CD4-positive, alpha-beta memory T cell (primary cell): ENCODE measurements around the gene CIROP. TPM values are rescaled to one million over a fixed set of nuclear protein-coding genes. Genes with fewer than 3 reads are reported as not detected.

ENCODE experiments used
- CTCF ChIA-PET: fragments of 350-600 bp; sonication (Branson Sonifier 250); formaldehyde crosslinking; loops from one replicate; lab custom pipeline; 2021; ENCODE audit warnings: inconsistent platforms; ENCODE audit not compliant: partially characterized antibody; lab: Charles Lee
- POLR2A ChIA-PET: fragments of 350-600 bp; sonication (Branson Sonifier 250); formaldehyde crosslinking; loops from one replicate; lab custom pipeline; 2021; ENCODE audit not compliant: partially characterized antibody; lab: Charles Lee
- DNase-seq, 5 donors: peaks; one replicate each; pipeline versions ENCODE4 v3.0.0 to v3.0.0-alpha.2; 2020 to 2022; ENCODE audit warnings: mixed read lengths in 1 of 5
- H3K27ac ChIP-seq: one replicate; pipeline ENCODE4 v1.7.0; 2013; ENCODE audit warnings: low read depth, low read length
- H3K27me3 ChIP-seq: 2 replicates; pipeline ENCODE4 v1.7.0; 2013; ENCODE audit warnings: mild to moderate bottlenecking, low read length, moderate library complexity; ENCODE audit not compliant: insufficient read depth
- H3K36me3 ChIP-seq: 2 replicates; pipeline ENCODE4 v1.7.0; 2013; ENCODE audit warnings: mild to moderate bottlenecking, low read length, moderate library complexity; ENCODE audit not compliant: insufficient read depth
- H3K4me1 ChIP-seq: 2 replicates; pipeline ENCODE4 v1.7.0; 2013; ENCODE audit warnings: mild to moderate bottlenecking, low read length, moderate library complexity; ENCODE audit not compliant: insufficient read depth
- H3K4me3 ChIP-seq, 2 donors: one replicate each; pipeline ENCODE4 v1.7.0; 2013; ENCODE audit warnings: low read length in 2 of 2, mild to moderate bottlenecking in 1 of 2
- H3K9me3 ChIP-seq, 2 donors: one replicate each; pipeline ENCODE4 v1.7.0; 2013; ENCODE audit warnings: low read length in 2 of 2, control low read depth in 1 of 2; ENCODE audit not compliant: control insufficient read depth in 1 of 2
- H3K27ac Mint-ChIP-seq, 7 donors: one replicate each; pipeline ENCODE4 v1.8.0; 2020 to 2021; ENCODE audit warnings: mixed read lengths in 7 of 7, mild to moderate bottlenecking in 6 of 7, inconsistent platforms in 3 of 7, moderate library complexity in 3 of 7
- H3K27me3 Mint-ChIP-seq, 2 donors: one replicate each; pipeline ENCODE4 v1.8.0; 2020 to 2021; ENCODE audit warnings: mixed read lengths in 2 of 2
- H3K36me3 Mint-ChIP-seq, 2 donors: one replicate each; pipeline ENCODE4 v1.8.0; 2020 to 2021; ENCODE audit warnings: mixed read lengths in 2 of 2, inconsistent platforms in 1 of 2, mild to moderate bottlenecking in 1 of 2
- H3K4me1 Mint-ChIP-seq, 4 donors: one replicate each; pipeline ENCODE4 v1.8.0; 2020 to 2021; ENCODE audit warnings: mixed read lengths in 4 of 4, mild to moderate bottlenecking in 1 of 4
- H3K4me3 Mint-ChIP-seq, 8 donors: one replicate each; pipeline ENCODE4 v1.8.0; 2020 to 2021; ENCODE audit warnings: mixed read lengths in 8 of 8, mild to moderate bottlenecking in 7 of 8, moderate library complexity in 6 of 8, inconsistent platforms in 3 of 8
- H3K9me3 Mint-ChIP-seq, 8 donors: one replicate each; pipeline ENCODE4 v1.8.0; 2020 to 2021; ENCODE audit warnings: mixed read lengths in 8 of 8, mild to moderate bottlenecking in 5 of 8, inconsistent platforms in 3 of 8, moderate library complexity in 1 of 8
- intact Hi-C: fragments of 100-400 bp; cut with micrococcal nuclease; formaldehyde crosslinking; loops from one replicate; pipeline ENCODE4 v1.15.1; 2023
- polyA plus RNA-seq, 2 donors: library from polyadenylated mRNA; unstranded; fragments of 300-500 nt; fragmentation: Illumina TruSeq; gene quantifications; one replicate each; pipeline ENCODE4 v1.2.3, GENCODE V29; 2021
- total RNA-seq, 2 experiments: library from RNA; stranded (reverse); gene quantifications; one replicate each; pipeline ENCODE4 v1.2.3, GENCODE V29; 2021

The CIROP gene
- total and polyA plus RNA-seq, 4 experiments from 2014 or later, result not detected

GRCh38 chr14:23124337-23124954, 19.7 kb upstream of the CIROP start:
- Mint-ChIP-seq H3K36me3 (no peaks in the 10 kb centered on the region), H3K9me3 (no peaks in the 10 kb centered on the region), H3K4me1 (peaks cover 24 to 35% (median 28%) of the 10 kb centered on the region in 4 donors), H3K4me3 (no peak overlapping the region), H3K27ac (peak overlapping the region in 3 of 7 donors; percentile 4 to 61 (median 20)), H3K27me3 (peaks cover 0 to 3% of the 10 kb centered on the region in 2 donors)
- Histone ChIP-seq H3K27me3 (no peaks in the 10 kb centered on the region), H3K36me3 (no peaks in the 10 kb centered on the region), H3K27ac (no peak overlapping the region), H3K4me3 (no peak overlapping the region), H3K9me3 (no peaks in the 10 kb centered on the region), H3K4me1 (peaks cover 24% of the 10 kb centered on the region)
- intact Hi-C loops, result no loop called here
- DNase-seq, result no peak
- ChIA-PET CTCF (interaction anchor here (0.8 to 1.8 kb wide), 2 partner anchors 62 to 256 kb away, joined by 3 to 8 read pairs; no protein-coding TSS in a partner anchor), POLR2A (no interaction called here)

- DNase-seq, result no peak
- Mint-ChIP-seq H3K27ac (no peak overlapping the region), H3K4me1 (peaks cover 27 to 45% (median 34%) of the 10 kb centered on the region in 4 donors), H3K4me3 (no peak overlapping the region), H3K27me3 (peaks cover 0 to 3% of the 10 kb centered on the region in 2 donors), H3K36me3 (no peaks in the 10 kb centered on the region), H3K9me3 (no peaks in the 10 kb centered on the region)
- POLR2A ChIA-PET, result no interaction called here
- H3K4me1 ChIP-seq, result peaks cover 35% of the 10 kb centered on the region
- no peaks in the 10 kb centered on the region for H3K27me3 ChIP-seq
- CTCF ChIA-PET, result interaction anchor here (1.0 to 1.8 kb wide), 3 partner anchors 63 to 257 kb away, joined by 3 to 8 read pairs (median 3); no protein-coding TSS in a partner anchor
- H3K9me3 ChIP-seq, result no peaks in the 10 kb centered on the region
- no peak overlapping the region for H3K4me3 ChIP-seq
- intact Hi-C loops, result no loop called here
- H3K36me3 ChIP-seq, result no peaks in the 10 kb centered on the region
- H3K27ac ChIP-seq, result no peak overlapping the region
Observed at GRCh38 chr14:23123419-23123818, 18.6 kb upstream of the CIROP start.

- Mint-ChIP-seq H3K27me3 (peaks cover 0 to 3% of the 10 kb centered on the region in 2 donors), H3K9me3 (no peaks in the 10 kb centered on the region)
- intact Hi-C loops, result no loop called here
Observed at GRCh38 chr14:23122086-23122485, 17.3 kb upstream of the CIROP start.

GRCh38 chr14:23121361-23121771, 16.6 kb upstream of the CIROP start:
- Mint-ChIP-seq H3K4me3 (peak overlapping the region in 5 of 8 donors; percentile 74 to 90 (median 81)), H3K27me3 (peaks cover 0 to 3% of the 10 kb centered on the region in 2 donors), H3K27ac (peak overlapping the region; percentile 43 to 95 (median 87)), H3K9me3 (no peaks in the 10 kb centered on the region), H3K4me1 (peaks cover 28 to 55% (median 34%) of the 10 kb centered on the region in 4 donors), H3K36me3 (no peaks in the 10 kb centered on the region)
- POLR2A ChIA-PET, result interaction anchor here (0.6 to 4.0 kb wide), 11 partner anchors 25 to 533 kb away, joined by 3 to 67 read pairs (median 4); partner anchors contain the start of genes ACIN1, C14orf119, HOMEZ and PABPN1
- DNase-seq, result no peak
- H3K27ac ChIP-seq, result no peak overlapping the region
- peaks cover 55% of the 10 kb centered on the region for H3K4me1 ChIP-seq
- H3K36me3 ChIP-seq, result no peaks in the 10 kb centered on the region
- no peaks in the 10 kb centered on the region for H3K27me3 ChIP-seq
- intact Hi-C loops, result loop anchor here (1.0 to 2.0 kb wide), 4 partner anchors 45 to 259 kb away; no protein-coding TSS in a partner anchor
- CTCF ChIA-PET, result interaction anchor here (0.8 to 6.3 kb wide), 28 partner anchors 9 to 260 kb away, joined by 3 to 151 read pairs (median 6); partner anchors contain the start of genes ACIN1, C14orf119, CMTM5 and PPP1R3E
- H3K9me3 ChIP-seq, result no peaks in the 10 kb centered on the region
- H3K4me3 ChIP-seq, result no peak overlapping the region

More at GRCh38 chr14:23122086-23122485, 17.3 kb upstream of the CIROP start:
- DNase-seq, result no peak
- peaks cover 48% of the 10 kb centered on the region for H3K4me1 ChIP-seq
- POLR2A ChIA-PET, result interaction anchor here (0.6 to 4.0 kb wide), 3 partner anchors 26 to 158 kb away, joined by 3 to 67 read pairs (median 23); partner anchors contain the start of genes ACIN1 and C14orf119
- H3K27me3 ChIP-seq, result no peaks in the 10 kb centered on the region
- no peaks in the 10 kb centered on the region for H3K36me3 Mint-ChIP-seq
- H3K4me1 Mint-ChIP-seq, result peaks cover 25 to 50% (median 34%) of the 10 kb centered on the region in 4 donors
- no peak overlapping the region for H3K27ac ChIP-seq
- CTCF ChIA-PET, result interaction anchor here (0.8 to 6.3 kb wide), 18 partner anchors 8 to 259 kb away, joined by 3 to 151 read pairs (median 12); partner anchors contain the start of genes ACIN1, C14orf119, PPP1R3E and SLC7A8
- H3K9me3 ChIP-seq, result no peaks in the 10 kb centered on the region
- H3K4me3 Mint-ChIP-seq, result peak overlapping the region in 1 of 8 donors; percentile 52
- H3K36me3 ChIP-seq, result no peaks in the 10 kb centered on the region
- no peak overlapping the region for H3K4me3 ChIP-seq
- peak overlapping the region in 1 of 7 donors; percentile 55 for H3K27ac Mint-ChIP-seq

GRCh38 chr14:23120541-23121251, 15.9 kb upstream of the CIROP start:
- peaks cover 57% of the 10 kb centered on the region for H3K4me1 ChIP-seq
- intact Hi-C loops, result loop anchor here (1.0 to 2.0 kb wide), 6 partner anchors 44 to 260 kb away; no protein-coding TSS in a partner anchor
- no peaks in the 10 kb centered on the region for H3K9me3 ChIP-seq
- H3K27me3 Mint-ChIP-seq, result no peaks in the 10 kb centered on the region
- H3K4me3 ChIP-seq, result peak overlapping the region in 1 of 2 donors; percentile 20
- no peaks in the 10 kb centered on the region for H3K36me3 ChIP-seq
- CTCF ChIA-PET, result interaction anchor here (0.6 to 6.3 kb wide), 34 partner anchors 9 to 260 kb away, joined by 3 to 151 read pairs (median 5); partner anchors contain the start of genes ACIN1, C14orf119, CMTM5 and HOMEZ
- H3K27ac ChIP-seq, result peak overlapping the region; percentile 49
- POLR2A ChIA-PET, result interaction anchor here (1.0 to 4.0 kb wide), 11 partner anchors 25 to 532 kb away, joined by 3 to 67 read pairs (median 4); partner anchors contain the start of genes ACIN1, C14orf119, HOMEZ and PABPN1
- peak overlapping the region; percentile 40 to 90 (median 80) for H3K4me3 Mint-ChIP-seq
- DNase-seq, result peak; percentile 68 to 76 (median 75)
- H3K4me1 Mint-ChIP-seq, result peaks cover 28 to 55% (median 34%) of the 10 kb centered on the region in 4 donors
- no peaks in the 10 kb centered on the region for H3K9me3 Mint-ChIP-seq
- no peaks in the 10 kb centered on the region for H3K27me3 ChIP-seq
- H3K27ac Mint-ChIP-seq, result peak overlapping the region; percentile 86 to 95 (median 91)
- no peaks in the 10 kb centered on the region for H3K36me3 Mint-ChIP-seq

- H3K4me1 Mint-ChIP-seq, result peaks cover 28 to 55% (median 34%) of the 10 kb centered on the region in 4 donors
- H3K9me3 ChIP-seq, result no peaks in the 10 kb centered on the region
- intact Hi-C loops, result loop anchor here (1.0 to 2.0 kb wide), 5 partner anchors 43 to 209 kb away; no protein-coding TSS in a partner anchor
- H3K27ac Mint-ChIP-seq, result peak overlapping the region; percentile 86 to 95 (median 91)
- H3K36me3 Mint-ChIP-seq, result no peaks in the 10 kb centered on the region
- peak overlapping the region; percentile 40 to 90 (median 77) for H3K4me3 Mint-ChIP-seq
- H3K27me3 Mint-ChIP-seq, result peaks cover 0 to 3% of the 10 kb centered on the region in 2 donors
- no peaks in the 10 kb centered on the region for H3K36me3 ChIP-seq
- peak overlapping the region; percentile 49 for H3K27ac ChIP-seq
- no peak overlapping the region for H3K4me3 ChIP-seq
- H3K27me3 ChIP-seq, result no peaks in the 10 kb centered on the region
- H3K9me3 Mint-ChIP-seq, result no peaks in the 10 kb centered on the region
- peaks cover 62% of the 10 kb centered on the region for H3K4me1 ChIP-seq
- CTCF ChIA-PET, result interaction anchor here (0.7 to 6.3 kb wide), 21 partner anchors 8 to 258 kb away, joined by 3 to 151 read pairs (median 5); partner anchors contain the start of genes ACIN1, C14orf119, CMTM5 and HOMEZ
- POLR2A ChIA-PET, result interaction anchor here (0.6 to 4.0 kb wide), 9 partner anchors 24 to 531 kb away, joined by 3 to 67 read pairs (median 9); partner anchors contain the start of genes ACIN1, C14orf119, PABPN1 and PPP1R3E
- DNase-seq, result peak; percentile 43 to 54 (median 50)
Observed at GRCh38 chr14:23119363-23120327, 14.9 kb upstream of the CIROP start.
